ENCODE data around the gene NUB1.

The NUB1 gene

GRCh38 chr7:151404216-151405011 is 62.8 kb downstream of the NUB1 start:
- DNase-seq (ENCODE audit: low read depth, low spot score): no peak

DNA sequence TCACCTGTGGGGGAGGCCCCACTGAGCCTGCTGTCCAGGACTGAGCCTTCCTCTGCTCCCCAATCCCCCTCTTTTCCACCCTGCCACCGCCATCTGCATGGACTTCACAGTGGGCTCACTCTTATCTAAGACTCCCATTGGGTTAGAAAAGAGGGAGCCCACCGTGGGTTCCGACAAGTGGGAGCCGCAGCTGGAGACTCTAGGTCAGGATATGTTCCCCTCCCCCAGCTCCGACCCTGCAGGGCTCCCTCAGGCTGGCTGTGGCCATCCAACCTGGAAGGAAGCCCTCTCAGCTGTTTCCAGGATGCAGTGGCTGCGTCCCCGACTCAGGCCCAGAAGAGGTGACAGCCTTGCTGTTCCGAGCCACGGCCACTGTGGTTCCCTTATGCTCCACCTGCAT is 63.4 kb downstream of the NUB1 start:
- no peak for DNase-seq (ENCODE audit: low read depth, low spot score)

GRCh38 chr7:151405588-151405987 is 64.0 kb downstream of the NUB1 start:
- DNase-seq (ENCODE audit: low read depth, low spot score): no peak

- no peak for DNase-seq (ENCODE audit: low read depth, low spot score)
Measured at GRCh38 chr7:151406051-151406875, 64.7 kb downstream of the NUB1 start.

DNA sequence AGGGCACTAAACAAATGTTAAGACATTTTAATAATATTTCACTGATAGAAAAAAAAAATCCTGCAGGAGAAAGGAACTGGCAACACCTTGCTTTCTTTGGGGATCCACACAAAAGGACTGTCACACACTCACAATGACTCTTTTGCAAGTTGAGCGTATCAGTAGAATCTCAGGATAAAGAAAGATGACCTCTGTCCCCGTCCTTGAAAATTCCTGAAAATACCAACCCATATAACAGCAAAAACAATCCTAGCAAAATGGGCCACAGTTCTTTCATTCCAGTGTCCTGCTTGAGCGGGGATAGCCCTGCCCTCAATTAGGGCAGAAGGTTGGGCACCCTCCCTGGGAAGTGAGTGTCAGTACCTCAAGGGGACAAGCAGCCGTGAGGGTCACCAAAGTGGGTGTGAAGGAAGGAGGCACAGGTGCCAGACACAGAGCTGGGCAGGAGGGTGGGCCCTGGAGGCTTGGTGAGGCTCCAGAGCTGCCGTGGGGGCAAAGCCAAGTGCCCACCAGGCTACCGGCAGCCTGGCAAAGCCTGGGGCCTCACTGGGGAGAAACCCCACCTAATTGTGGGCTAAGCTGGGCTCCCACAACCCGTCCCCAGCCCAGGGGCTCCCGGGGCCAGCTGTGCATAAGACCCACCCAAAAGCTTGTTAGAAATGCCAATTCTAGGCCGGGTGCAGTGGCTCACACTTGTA is 65.4 kb downstream of the NUB1 start:
- no peak for DNase-seq (ENCODE audit: low read depth, low spot score)

DNA sequence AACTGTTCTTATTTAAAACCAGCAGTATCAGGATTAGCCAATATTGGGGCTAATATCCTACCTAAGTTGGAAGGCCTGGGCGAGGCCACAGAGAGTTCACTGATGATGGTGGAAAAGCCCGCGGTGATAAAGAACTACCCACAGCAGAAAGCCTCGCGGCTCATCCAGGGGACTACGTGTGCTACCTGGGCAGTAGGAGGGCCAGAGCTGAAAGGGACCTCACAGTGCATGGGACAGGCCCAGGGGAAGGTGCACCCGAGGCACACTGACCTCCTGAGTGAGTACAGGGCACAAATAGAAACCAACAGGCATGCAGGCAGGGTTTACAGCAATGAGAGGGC is 66.9 kb downstream of the NUB1 start:
- no peak for DNase-seq (ENCODE audit: low read depth, low spot score)

DNA sequence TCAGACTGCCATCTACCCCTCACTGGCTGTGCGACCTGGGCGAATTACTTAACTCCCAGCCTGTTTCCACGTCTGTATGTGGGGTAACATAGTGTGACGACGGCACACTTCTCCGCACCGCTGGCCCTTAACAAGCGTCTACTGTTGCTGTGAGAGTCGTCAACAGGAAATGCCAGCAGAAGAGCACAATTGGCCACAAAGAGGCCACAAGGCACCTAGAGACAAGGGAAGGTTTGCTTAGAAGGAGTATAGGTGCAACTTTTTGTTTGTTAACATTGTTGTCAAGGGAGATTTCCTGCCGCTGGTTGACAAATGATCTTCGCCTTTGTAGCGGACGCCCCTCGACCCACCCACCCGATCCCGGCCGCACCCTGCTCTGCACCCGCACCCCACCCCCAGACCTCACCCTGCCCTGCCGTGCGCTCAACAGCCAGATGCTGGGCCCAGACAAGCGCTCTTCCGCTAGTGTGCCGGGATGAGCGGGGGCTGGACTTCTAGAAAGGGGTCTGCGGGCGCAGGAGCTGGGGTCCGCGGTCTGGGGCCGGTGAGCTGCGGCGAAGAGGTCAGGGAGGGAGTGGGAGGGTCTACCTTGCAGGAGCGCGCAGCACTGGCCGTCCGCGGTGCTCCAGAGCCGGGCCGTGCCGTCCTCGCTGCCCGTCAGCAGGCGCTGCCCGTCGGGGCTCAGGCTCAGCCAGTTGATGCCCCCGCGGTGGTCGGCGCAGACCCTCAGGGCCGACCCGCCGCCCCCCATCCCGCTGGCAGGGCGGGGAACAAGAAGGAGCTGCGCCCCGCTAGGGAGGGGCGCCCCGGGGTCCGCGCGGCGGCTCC is 67.4 kb downstream of the NUB1 start:
- DNase-seq (ENCODE audit: low read depth, low spot score): no peak

GRCh38 chr7:151409667-151410404 is 68.2 kb downstream of the NUB1 start, which contains the start of gene WDR86:
WDR86 (minus strand) TSS chr7:151410038; CDS start chr7:151409589, 449 bp downstream.
- no peak for DNase-seq (ENCODE audit: low read depth, low spot score)

DNA sequence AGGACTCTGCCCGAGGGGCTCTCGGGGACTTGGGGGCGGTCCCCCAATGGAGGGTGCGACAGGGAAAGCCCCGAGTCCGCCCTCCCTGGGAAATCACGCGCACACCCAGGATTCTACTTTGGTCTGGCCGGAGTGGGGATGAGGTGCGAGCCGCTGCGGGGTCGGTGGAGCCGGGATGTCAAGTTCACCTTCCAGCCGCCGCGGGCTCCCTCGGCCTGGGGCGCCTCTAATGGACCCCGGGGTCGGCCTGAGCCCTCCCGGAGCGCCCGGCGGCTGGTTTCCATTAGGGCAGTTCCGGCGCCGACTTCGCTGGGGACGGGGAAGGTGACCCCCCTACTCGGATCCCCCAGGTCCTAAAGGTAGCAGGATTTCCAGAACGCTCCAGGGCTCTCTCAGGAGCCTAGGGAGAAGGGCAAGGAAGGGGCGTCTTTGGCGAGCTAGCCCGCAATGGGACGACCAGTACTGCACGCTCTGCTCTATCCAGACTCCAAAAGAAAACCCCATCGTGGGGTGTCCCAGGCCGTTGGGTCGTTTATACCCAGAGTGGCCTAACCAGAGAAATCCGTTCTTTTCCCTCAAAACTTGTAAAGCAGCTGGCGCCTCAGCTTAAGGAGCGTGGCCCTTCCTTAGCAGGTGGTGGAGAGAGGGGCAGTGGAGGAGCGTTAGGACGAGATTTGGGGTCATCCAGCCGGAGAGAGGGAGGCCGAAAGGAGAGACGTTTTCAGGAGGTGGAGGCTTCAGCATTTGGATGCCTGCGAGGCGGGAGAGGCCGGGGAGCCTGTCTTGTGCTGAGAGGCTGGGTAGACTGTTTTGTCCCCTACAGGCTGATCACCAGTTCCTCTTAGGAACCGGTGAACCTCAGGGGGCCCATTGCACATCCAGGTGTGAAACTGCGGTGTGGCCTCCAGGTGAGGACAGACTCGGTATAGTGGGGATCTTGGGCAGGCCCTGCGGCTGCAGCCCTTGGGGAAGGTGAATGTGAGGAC is 69.1 kb downstream of the NUB1 start:
- DNase-seq (ENCODE audit: low read depth, low spot score): no peak

GRCh38 chr7:151411551-151411950 is 69.9 kb downstream of the NUB1 start:
- DNase-seq (ENCODE audit: low read depth, low spot score): no peak

- DNase-seq (ENCODE audit: low read depth, low spot score): no peak
Measured at GRCh38 chr7:151412318-151412717, 70.7 kb downstream of the NUB1 start.

GRCh38 chr7:151413241-151413640 is 71.6 kb downstream of the NUB1 start:
- DNase-seq (ENCODE audit: low read depth, low spot score): no peak

DNA sequence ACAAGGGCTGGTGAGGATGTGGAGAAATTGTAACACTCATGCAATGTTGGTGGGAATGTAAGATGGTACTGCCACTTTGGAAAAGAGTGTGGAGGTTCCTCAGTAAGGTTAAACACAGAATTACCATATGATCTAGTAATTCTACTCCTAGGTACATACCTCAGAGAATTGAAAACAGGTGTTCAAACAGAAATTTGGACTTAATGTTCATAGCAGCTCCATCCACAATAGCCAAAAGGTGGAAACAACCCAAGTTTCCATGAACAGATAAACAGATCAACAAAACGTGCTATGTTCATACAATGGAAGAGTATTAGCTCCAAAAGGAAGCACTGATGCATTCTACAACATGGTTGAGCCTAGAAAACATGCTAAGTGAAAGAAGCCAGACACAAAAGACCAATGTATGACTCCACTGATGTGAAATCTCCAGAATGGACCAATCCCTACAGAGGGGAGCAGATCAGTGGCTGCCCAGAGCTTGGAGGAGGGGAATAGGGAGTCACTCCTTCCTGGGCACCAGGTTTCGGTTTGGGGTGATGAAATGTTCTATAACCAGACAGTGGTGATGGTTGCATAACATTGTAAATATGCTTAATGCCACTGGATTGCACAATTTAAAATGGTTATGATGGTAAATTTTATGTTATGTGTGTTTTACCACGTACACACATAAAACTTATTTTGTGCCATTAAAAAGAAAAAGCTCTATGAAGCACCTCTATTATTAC is 73.9 kb downstream of the NUB1 start:
- DNase-seq (ENCODE audit: low read depth, low spot score): no peak

- DNase-seq (ENCODE audit: low read depth, low spot score): no peak
Measured at GRCh38 chr7:151416112-151416940, 74.7 kb downstream of the NUB1 start.

GRCh38 chr7:151416941-151417315 is 75.3 kb downstream of the NUB1 start:
- DNase-seq (ENCODE audit: low read depth, low spot score): no peak

GRCh38 chr7:151420144-151420543 is 78.5 kb downstream of the NUB1 start:
- no peak for DNase-seq (ENCODE audit: low read depth, low spot score)

- no peak for DNase-seq (ENCODE audit: low read depth, low spot score)
Measured at GRCh38 chr7:151422212-151422611, 80.6 kb downstream of the NUB1 start.

DNA sequence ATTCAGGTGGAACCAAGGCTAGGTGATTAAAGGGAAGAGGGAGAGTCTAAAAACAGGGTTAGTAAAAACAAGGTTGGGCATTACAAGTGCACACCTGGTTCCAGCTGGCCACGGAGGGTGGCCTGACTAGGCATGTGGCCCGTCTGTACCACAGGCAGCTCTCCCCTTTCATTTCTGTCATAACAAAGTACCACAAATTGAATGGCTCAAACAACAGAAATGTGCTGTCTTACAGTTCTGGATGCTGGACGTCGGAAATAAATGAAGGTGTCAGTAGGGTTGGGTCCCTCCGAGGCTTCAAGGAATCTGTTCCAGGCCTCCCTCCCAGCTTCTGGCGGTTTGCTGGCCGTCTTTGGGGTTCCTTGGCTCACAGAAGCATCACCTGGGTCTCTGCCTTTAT is 81.6 kb downstream of the NUB1 start:
- DNase-seq (ENCODE audit: low read depth, low spot score): no peak

Measured in smooth muscle cell of the brain vasculature (primary cell).